Hematopoietic multipotent progenitor cell treated with erythropoietin and hydrocortisone succinate and interleukin-3 and kit ligand, for 17 days (in vitro differentiated cells): ENCODE measurements around the gene VAPB.
A peak's percentile ranks its signal among the peaks of the same experiment; 100 is the strongest.

Experiments
- DNase-seq: peaks from one replicate; pipeline ENCODE4 v3.0.0-alpha.2; 2015; ENCODE audit warnings: low spot score

VAPB gene

GRCh38 chr20:58377766-58378401 is 11.1 kb upstream of the VAPB start:
- DNase-seq = no peak

- DNase-seq = no peak
Observed at GRCh38 chr20:58378704-58379103, 10.3 kb upstream of the VAPB start.

GRCh38 chr20:58381627-58382026 is 7.4 kb upstream of the VAPB start:
- DNase-seq = no peak

GRCh38 chr20:58382096-58382495 is 6.9 kb upstream of the VAPB start:
- DNase-seq = no peak

- DNase-seq = no peak
Observed at GRCh38 chr20:58384821-58385220, 4.2 kb upstream of the VAPB start.

- no peak for DNase-seq
Observed at GRCh38 chr20:58388028-58388601, 914 bp upstream of the VAPB start.

- DNase-seq = peak; percentile 52
Observed at GRCh38 chr20:58389324-58389967, 417 bp downstream of the VAPB start.

GRCh38 chr20:58389968-58390658 is 1.1 kb downstream of the VAPB start:
- DNase-seq = no peak

- no peak for DNase-seq
Observed at GRCh38 chr20:58390659-58391035, 1.6 kb downstream of the VAPB start.

GRCh38 chr20:58392286-58392685 is 3.3 kb downstream of the VAPB start:
- no peak for DNase-seq

GRCh38 chr20:58393299-58393698 is 4.3 kb downstream of the VAPB start:
- no peak for DNase-seq

- DNase-seq = no peak
Observed at GRCh38 chr20:58394801-58395200, 5.8 kb downstream of the VAPB start.

- no peak for DNase-seq
Observed at GRCh38 chr20:58395604-58396003, 6.6 kb downstream of the VAPB start.

- no peak for DNase-seq
Observed at GRCh38 chr20:58397429-58397828, 8.4 kb downstream of the VAPB start.

GRCh38 chr20:58398254-58398653 is 9.2 kb downstream of the VAPB start:
- DNase-seq = no peak

GRCh38 chr20:58399926-58400325 is 10.9 kb downstream of the VAPB start:
- no peak for DNase-seq

GRCh38 chr20:58401162-58401561 is 12.1 kb downstream of the VAPB start:
- no peak for DNase-seq

GRCh38 chr20:58402305-58402704 is 13.3 kb downstream of the VAPB start:
- no peak for DNase-seq

GRCh38 chr20:58402827-58403226 is 13.8 kb downstream of the VAPB start:
- no peak for DNase-seq

- no peak for DNase-seq
Observed at GRCh38 chr20:58403272-58403671, 14.2 kb downstream of the VAPB start.

GRCh38 chr20:58405504-58406291 is 16.7 kb downstream of the VAPB start:
- no peak for DNase-seq

- DNase-seq = no peak
Observed at GRCh38 chr20:58406422-58407001, 17.5 kb downstream of the VAPB start.
